Ishikawa (cell line): ENCODE measurements around the gene AP1G1.

Experiments used
- FOXM1 ChIP-seq: IDR thresholded peaks from 2 replicates; pipeline ENCODE4 v1.6.1; 2012; ENCODE audit warnings: low read depth, borderline replicate concordance
- MAX ChIP-seq: IDR thresholded peaks from 2 replicates; pipeline ENCODE4 v1.6.1; 2012
- USF1 ChIP-seq: IDR thresholded peaks from 2 replicates; pipeline ENCODE4 v1.6.1; 2012
- YY1 ChIP-seq: IDR thresholded peaks from 2 replicates; pipeline ENCODE4 v1.6.1; 2012; ENCODE audit warnings: low read depth

GRCh38 chr16:71837150-71837549 lies 28.5 kb upstream of the AP1G1 start:
- TF ChIP-seq USF1, result no peak
- no peak for TF ChIP-seq YY1
- no peak for TF ChIP-seq MAX
- no peak for TF ChIP-seq FOXM1
